ENCODE measurements around the gene TMEM147. TPM values are rescaled to one million over a fixed set of nuclear protein-coding genes. Genes with fewer than 3 reads are reported as not detected.

Gene TMEM147, protein sequence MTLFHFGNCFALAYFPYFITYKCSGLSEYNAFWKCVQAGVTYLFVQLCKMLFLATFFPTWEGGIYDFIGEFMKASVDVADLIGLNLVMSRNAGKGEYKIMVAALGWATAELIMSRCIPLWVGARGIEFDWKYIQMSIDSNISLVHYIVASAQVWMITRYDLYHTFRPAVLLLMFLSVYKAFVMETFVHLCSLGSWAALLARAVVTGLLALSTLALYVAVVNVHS
- total RNA-seq, result 73.0 and 101 TPM in 2 replicates

DNA sequence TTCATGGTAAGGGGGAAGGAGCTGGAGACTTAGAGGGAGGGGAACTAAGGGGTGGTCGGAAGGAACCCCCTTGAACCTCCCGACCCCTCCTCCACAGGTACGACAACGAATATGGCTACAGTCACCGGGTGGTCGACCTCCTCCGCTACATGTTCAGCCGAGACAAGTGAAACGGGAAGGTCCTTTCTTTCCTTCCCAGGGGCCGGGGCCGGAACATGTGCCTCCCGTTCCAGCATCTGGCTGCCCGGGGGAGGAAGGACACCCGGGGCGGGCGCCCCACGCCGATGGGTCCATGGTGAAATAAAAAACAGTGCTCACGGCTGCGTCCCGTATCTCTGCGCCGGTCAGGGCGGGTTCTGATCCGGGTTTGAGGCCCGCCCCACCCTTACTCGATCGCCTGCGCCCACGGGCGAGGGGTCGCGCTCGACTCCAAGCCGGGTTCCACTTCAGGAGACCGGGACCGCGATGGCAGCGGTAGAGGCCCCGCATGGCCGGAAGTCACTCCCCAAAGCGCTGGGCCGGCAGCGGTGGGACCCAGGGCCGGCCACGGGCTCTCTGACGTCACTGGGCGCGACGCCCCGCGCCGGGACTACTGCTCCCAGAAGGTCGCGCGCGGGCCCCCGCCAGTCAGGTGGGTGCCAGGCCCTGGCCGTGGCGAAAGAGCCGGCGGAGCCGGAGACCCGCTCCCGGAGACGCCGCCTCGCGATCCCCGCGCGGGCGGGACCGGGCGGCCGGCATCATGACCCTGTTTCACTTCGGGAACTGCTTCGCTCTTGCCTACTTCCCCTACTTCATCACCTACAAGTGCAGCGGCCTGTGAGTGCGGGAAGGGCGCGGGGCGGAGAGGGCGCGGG lies at the start of gene TMEM147:
Gene TMEM147, plus strand, starts transcription at position 626 of the 854 bp plus-strand sequence. Its CDS starts 114 bp downstream, at position 740.

DNA sequence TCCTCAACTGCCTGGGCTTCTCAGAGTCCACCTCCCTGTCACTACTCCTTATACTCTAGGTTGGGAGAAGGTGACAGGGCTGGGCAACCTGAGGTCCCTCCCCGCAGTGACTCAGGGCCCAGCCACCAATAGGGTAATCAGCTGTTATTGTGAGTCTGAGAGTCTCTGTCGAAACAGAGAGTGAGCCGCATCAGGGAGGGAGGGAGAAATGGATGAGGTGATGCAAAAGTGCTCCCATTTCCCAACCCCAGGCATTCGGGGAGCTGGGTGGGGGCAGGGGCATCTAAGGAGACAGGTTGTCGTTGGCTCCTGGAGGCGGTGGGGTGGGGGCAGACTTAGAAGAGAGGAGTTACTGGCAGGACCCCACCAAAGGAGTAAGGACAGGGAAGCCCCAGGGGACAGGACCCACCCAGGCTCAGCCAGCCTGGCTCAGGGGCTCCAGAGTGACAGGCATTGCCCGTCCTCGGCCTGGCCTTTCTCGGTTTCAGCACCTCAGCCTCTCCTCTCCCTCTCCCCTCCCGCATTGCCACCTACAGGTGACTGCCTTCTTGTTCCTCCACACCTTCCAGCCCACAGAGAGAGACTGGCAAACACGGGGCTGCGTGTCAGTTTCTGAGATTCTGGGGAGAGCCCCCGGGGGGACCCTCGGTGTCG lies 31.7 kb upstream of the TMEM147 start, which contains the start of gene DMKN:
Gene DMKN, minus strand, starts transcription at position 22 of the 654 bp plus-strand sequence. CDS start 174 bp downstream, outside the sequence.

DNA sequence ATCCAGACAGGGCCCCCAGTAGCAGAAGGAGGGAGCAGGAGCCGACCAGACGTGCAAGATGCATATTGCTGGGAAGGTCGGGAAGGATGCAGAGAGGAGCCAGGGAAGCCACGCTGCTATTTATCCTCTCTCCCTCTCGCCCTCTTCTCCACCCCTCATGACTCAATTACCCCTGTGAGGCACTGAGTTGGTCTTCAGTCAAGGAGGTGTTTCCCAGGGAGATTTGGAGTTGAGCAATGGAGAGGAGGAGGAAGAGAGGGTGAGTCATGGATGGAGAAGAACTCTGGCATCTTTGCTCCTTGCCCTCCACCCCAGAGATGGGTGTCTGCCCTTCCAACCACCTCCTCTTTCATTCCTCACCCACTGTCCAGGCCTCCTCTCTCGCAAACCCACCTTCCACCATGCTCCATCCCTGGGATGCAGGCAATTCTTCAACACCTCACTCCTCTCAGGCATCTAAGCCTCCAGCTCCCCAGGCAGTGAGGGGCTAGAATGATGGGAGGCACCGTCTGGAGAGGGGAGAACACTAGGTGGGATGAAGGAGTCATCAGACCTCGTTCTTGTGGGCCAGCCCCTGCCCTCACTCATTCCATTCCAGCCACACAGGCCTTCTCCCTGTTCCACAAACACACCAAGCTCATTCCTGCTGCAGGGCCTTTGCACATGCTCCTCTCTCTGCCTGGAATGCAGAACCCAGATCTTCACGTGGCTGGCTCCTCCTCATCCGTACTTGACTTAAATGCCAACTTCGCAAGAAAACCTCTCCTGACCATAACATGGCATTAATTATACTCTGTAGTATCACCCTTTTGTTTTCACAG lies 17.0 kb upstream of the TMEM147 start, which contains the start of gene SBSN:
Gene SBSN, minus strand, starts transcription at position 94 of the 821 bp plus-strand sequence. Its CDS starts 30 bp downstream, at position 64.

DNA sequence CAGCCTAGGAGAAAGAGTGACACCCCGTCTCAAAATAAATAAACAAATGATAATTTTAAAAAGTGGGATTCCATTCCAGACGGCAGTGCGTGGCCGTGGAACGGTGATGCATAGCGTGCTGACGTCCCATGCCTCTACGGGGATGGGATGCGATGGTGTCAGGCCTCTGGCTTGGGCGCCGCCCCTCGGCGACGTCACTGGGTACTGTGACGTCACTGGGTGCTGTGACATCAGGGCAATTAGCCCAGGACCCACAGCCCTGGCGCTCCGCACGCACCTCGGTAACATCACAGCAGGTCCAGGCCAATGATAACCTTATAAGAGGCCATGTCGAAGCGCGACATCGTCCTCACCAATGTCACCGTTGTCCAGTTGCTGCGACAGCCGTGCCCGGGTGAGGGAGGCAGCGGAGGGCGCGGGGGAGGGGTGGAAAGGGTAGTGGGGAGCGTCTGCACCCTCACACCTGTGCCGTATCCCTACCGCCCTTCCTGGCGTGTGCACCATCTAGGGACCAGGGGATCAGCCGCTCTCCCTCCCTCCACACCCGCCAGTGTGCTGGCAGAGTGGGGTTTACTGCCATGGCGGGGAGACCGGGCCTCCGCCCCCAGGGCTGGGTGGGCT lies 12.1 kb upstream of the TMEM147 start, which contains the start of gene GAPDHS:
Gene GAPDHS, plus strand, starts transcription at position 256 of the 621 bp plus-strand sequence. Its CDS starts 72 bp downstream, at position 328.

DNA sequence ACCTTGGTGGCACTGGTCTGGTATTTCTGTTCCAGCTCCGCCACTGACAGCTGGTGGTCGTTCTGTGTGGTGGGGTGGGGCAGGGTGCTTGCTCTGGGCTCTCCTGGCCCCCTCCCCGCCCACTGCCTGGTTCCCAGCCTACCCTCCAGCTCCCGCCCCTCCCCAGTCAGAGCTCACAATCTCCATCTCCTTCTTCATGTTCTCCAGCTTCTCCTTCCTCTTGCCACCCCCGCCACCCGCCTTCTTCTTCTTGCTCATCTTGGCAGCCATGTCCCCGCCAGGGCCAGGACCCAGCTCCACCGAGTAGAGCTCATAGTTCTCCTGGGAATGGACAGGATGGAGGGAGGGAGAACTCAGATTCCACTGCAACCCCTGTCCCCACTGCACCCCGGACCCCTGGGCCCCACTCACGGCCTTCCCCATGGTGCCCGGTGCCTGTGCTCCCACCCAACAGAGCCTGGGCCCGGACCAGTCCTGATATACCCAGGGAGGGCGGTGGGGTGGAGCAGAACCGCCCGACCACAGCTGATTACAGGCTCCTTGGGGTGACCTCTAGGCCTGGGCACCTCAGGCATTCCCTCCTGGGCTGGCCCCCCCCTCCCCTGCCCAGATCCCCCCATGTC lies 17.9 kb downstream of the TMEM147 start, which contains the start of gene ATP4A:
Gene ATP4A, minus strand, starts transcription at position 452 of the 623 bp plus-strand sequence. Its CDS starts 29 bp downstream, at position 423.

DNA sequence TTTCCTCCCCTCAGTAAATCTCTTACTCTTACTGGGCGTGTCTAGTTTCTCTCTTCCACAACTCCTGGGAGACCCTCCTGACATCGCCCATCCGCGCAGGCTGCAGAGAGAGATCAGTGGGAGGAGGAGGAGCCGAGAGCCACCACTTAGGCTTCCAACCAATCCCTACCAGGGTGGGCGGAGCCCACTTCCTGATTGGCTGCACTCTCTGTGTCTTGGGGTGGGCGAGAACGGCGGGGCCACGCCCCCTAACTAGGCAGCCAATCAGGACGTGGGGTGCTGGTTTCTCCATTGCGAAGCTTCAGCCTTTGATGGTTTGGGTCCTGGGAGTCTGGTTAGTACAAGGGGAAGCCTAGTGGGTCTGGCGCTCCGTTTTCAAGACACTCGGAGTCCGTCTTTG lies 40.4 kb downstream of the TMEM147 start, which contains the start of gene PMIS2:
Gene PMIS2, plus strand, starts transcription at position 326 of the 400 bp plus-strand sequence. CDS start 87 bp downstream, outside the sequence.

Other genes starting within 250 kb of the TMEM147 start
- gene CD22, start 216.4 kb upstream of the TMEM147 start, total RNA-seq, result 0.40 and 0.78 TPM in 2 replicates
- gene FFAR1, start 197.7 kb upstream of the TMEM147 start, total RNA-seq, result not detected in 2 replicates
- gene FFAR3, start 187.2 kb upstream of the TMEM147 start, total RNA-seq, result not detected in 2 replicates
- 0.07 TPM in 1 of 2 replicates, not detected in the other for gene GPR42, start 174.6 kb upstream of the TMEM147 start, total RNA-seq
- gene FFAR2, start 97.4 kb upstream of the TMEM147 start, total RNA-seq, result not detected in 2 replicates
- gene KRTDAP, start 55.2 kb upstream of the TMEM147 start, total RNA-seq, result not detected in 2 replicates
- 2.1 and 3.6 TPM in 2 replicates for gene DMKN, start 32.0 kb upstream of the TMEM147 start, total RNA-seq
- gene SBSN, start 17.3 kb upstream of the TMEM147 start, total RNA-seq, result 4.5 and 6.7 TPM in 2 replicates
- not detected in 2 replicates for gene GAPDHS, start 12.2 kb upstream of the TMEM147 start, total RNA-seq
- gene ATP4A, start 18.0 kb downstream of the TMEM147 start, total RNA-seq, result not detected in 2 replicates
- gene PMIS2, start 40.5 kb downstream of the TMEM147 start, total RNA-seq, result not detected in 2 replicates
- gene HAUS5, start 67.1 kb downstream of the TMEM147 start, total RNA-seq, result 5.6 and 7.4 TPM in 2 replicates
- 33.4 and 35.7 TPM in 2 replicates for gene RBM42, start 83.4 kb downstream of the TMEM147 start, total RNA-seq
- 0.13 TPM in 1 of 2 replicates, not detected in the other for gene ETV2, start 96.1 kb downstream of the TMEM147 start, total RNA-seq
- 188 and 222 TPM in 2 replicates for gene COX6B1, start 102.7 kb downstream of the TMEM147 start, total RNA-seq
- gene UPK1A, start 120.9 kb downstream of the TMEM147 start, total RNA-seq, result 0.10 and 0.13 TPM in 2 replicates
- not detected in 2 replicates for gene ZBTB32, start 158.9 kb downstream of the TMEM147 start, total RNA-seq
- 10.3 and 15.1 TPM in 2 replicates for gene KMT2B, start 172.4 kb downstream of the TMEM147 start, total RNA-seq
- gene IGFLR1, start 196.8 kb downstream of the TMEM147 start, total RNA-seq, result 0.73 and 0.85 TPM in 2 replicates
- 6.1 and 8.9 TPM in 2 replicates for gene U2AF1L4, start 199.8 kb downstream of the TMEM147 start, total RNA-seq
- gene PSENEN, start 200.0 kb downstream of the TMEM147 start, total RNA-seq, result 12.4 and 17.2 TPM in 2 replicates
- gene LIN37, start 202.9 kb downstream of the TMEM147 start, total RNA-seq, result 9.0 and 10.0 TPM in 2 replicates
- 106 and 161 TPM in 2 replicates for gene HSPB6, start 211.4 kb downstream of the TMEM147 start, total RNA-seq
- 5.4 and 6.3 TPM in 2 replicates for gene PROSER3, start 212.6 kb downstream of the TMEM147 start, total RNA-seq
- gene ARHGAP33, start 229.9 kb downstream of the TMEM147 start, total RNA-seq, result 3.1 and 5.5 TPM in 2 replicates

All from smooth muscle cell of the pulmonary artery (primary cell).